SK-N-SH treated with all-trans-retinoic acid at 6 μM for 48 hours (cell line): Measurements from ENCODE around the gene CCDC167.

Experiments used
- ISL1 ChIP-seq: fragments of 250-450 bp; sonication (Bioruptor Pico); IDR thresholded peaks from 2 replicates; pipeline ENCODE4 v2.1.2; 2022; ENCODE audit warnings: mild to moderate bottlenecking, moderate library complexity
- PATZ1 ChIP-seq: fragments of 250-450 bp; sonication (Bioruptor Pico); IDR thresholded peaks from 2 replicates; pipeline ENCODE4 v1.8.0; 2020; ENCODE audit warnings: mild to moderate bottlenecking, moderate library complexity, borderline replicate concordance
- PPARA ChIP-seq: fragments of 250-450 bp; sonication (Bioruptor Pico); IDR thresholded peaks from 2 replicates; pipeline ENCODE4 v1.5.0; 2020; ENCODE audit warnings: mild to moderate bottlenecking, borderline replicate concordance
- TCF4 ChIP-seq: fragments of 250-450 bp; sonication (Bioruptor Pico); IDR thresholded peaks from 2 replicates; pipeline ENCODE4 v1.8.0; 2021; ENCODE audit warnings: mild to moderate bottlenecking, moderate library complexity, borderline replicate concordance
- ZNF565 ChIP-seq: fragments of 450-650 bp; formaldehyde crosslinking; conservative IDR thresholded peaks from 2 replicates; pipeline ENCODE4 v1.5.0; 2020; ENCODE audit warnings: low read depth, mild to moderate bottlenecking, moderate library complexity
- ZNF70 ChIP-seq: fragments of 450-650 bp; formaldehyde crosslinking; IDR thresholded peaks from 2 replicates; pipeline ENCODE4 v1.5.0; 2020; ENCODE audit warnings: mild to moderate bottlenecking, moderate library complexity

DNA sequence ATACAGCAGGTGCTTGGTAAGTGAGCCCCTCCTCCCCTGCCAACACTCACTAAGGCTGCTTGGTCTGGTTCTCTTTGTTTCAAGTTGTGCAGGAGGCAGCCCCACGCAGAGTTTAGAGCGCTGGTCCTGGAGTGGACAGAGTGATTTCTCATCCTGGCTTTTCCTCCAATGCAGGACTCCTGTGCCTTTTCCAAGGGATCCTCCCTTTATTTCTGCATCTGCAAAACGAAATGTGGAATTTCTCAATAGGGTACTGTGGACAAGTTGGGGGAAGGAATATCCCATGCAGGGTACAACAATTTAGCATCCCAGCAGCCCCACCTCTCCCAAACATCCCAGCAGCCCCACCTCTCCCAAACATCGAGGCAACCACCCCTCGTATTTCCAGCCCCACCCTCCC is 30.6 kb upstream of the CCDC167 start:
- no peak for TF ChIP-seq PATZ1 (CRISPR knock-in tag)
- no peak for TF ChIP-seq ZNF565 (CRISPR knock-in tag)
- TF ChIP-seq ZNF70 = no peak
- no peak for TF ChIP-seq ISL1
- no peak for TF ChIP-seq PPARA (CRISPR knock-in tag)
- TF ChIP-seq TCF4 (CRISPR knock-in tag) = no peak
